ENCODE results near the gene COL4A2.

GRCh38 chr13:110462091-110462490 is 155.0 kb downstream of the COL4A2 start:
- TF ChIP-seq CTCF (IDR thresholded peaks at IDR 0.05), result no peak
- TF ChIP-seq POLR2A (IDR thresholded peaks at IDR 0.05), result no peak

Measured in right lobe of liver (tissue), 4 donors.